A673 (cell line): ENCODE data around the gene GARRE1. TPM values are rescaled to one million over a fixed set of nuclear protein-coding genes. Genes with fewer than 3 reads are reported as not detected.

ENCODE experiments used
- BruUV-seq: library from RNA; stranded (reverse); fragments of 400-500 nt; replicated peaks from 2 replicates; lab custom pipeline; 2021; lab: Mats Ljungman, UMichigan
- CTCF ChIA-PET: fragments of 300-600 bp; sonication (Branson Sonifier 250); formaldehyde crosslinking; loops from one replicate; lab custom pipeline; 2022; ENCODE audit warnings: antibody characterized with exemption; lab: Charles Lee
- POLR2A ChIA-PET: fragments of 300-600 bp; sonication (Branson Sonifier 250); formaldehyde crosslinking; loops from one replicate; lab custom pipeline; 2022; ENCODE audit warnings: antibody characterized with exemption; ENCODE audit not compliant: low non-redundant PET; lab: Charles Lee
- DNase-seq: peaks from one replicate; pipeline ENCODE4 v3.0.0-alpha.2; 2015; ENCODE audit warnings: low spot score
- H3K27ac ChIP-seq: fragments of 200-600 bp; sonication (generic); 2 replicates; pipeline ENCODE4 v1.5.1; 2016; ENCODE audit warnings: mixed run types, low read depth, mild to moderate bottlenecking, mixed read lengths, antibody characterized with exemption, low read length; ENCODE audit not compliant: poor library complexity, severe bottlenecking
- H3K27me3 ChIP-seq: fragments of 200-600 bp; sonication (generic); replicated peaks from 2 replicates; pipeline ENCODE4 v1.6.1; 2017; ENCODE audit warnings: mixed run types, low read depth, mild to moderate bottlenecking, mixed read lengths, antibody characterized with exemption, low read length; ENCODE audit not compliant: insufficient read depth, poor library complexity
- H3K36me3 ChIP-seq: fragments of 200-600 bp; sonication (generic); 2 replicates; pipeline ENCODE4 v1.6.1; 2016; ENCODE audit warnings: mixed run types, mild to moderate bottlenecking, mixed read lengths, antibody characterized with exemption, low read length; ENCODE audit not compliant: insufficient read depth, poor library complexity, severe bottlenecking
- H3K4me1 ChIP-seq: fragments of 200-600 bp; sonication (generic); 2 replicates; pipeline ENCODE4 v1.6.1; 2017; ENCODE audit warnings: mixed run types, mild to moderate bottlenecking, mixed read lengths, antibody characterized with exemption, low read length; ENCODE audit not compliant: insufficient read depth, poor library complexity, severe bottlenecking
- H3K4me3 ChIP-seq: fragments of 200-600 bp; sonication (generic); 2 replicates; pipeline ENCODE4 v1.5.1; 2016; ENCODE audit warnings: low read depth, mixed run types, mild to moderate bottlenecking, mixed read lengths, low read length; ENCODE audit not compliant: poor library complexity, severe bottlenecking
- H3K9me3 ChIP-seq: fragments of 200-600 bp; sonication (generic); 2 replicates; pipeline ENCODE4 v1.6.1; 2016; ENCODE audit warnings: mixed run types, low read depth, mild to moderate bottlenecking, mixed read lengths, antibody characterized with exemption, low read length; ENCODE audit not compliant: poor library complexity, severe bottlenecking
- CTCF ChIP-seq: fragments of 300-800, 200-600 bp; sonication (generic); conservative IDR thresholded peaks from 2 replicates; pipeline ENCODE4 v1.5.1; 2017; ENCODE audit warnings: low read depth, mild to moderate bottlenecking, antibody characterized with exemption, low read length, moderate library complexity, mixed read lengths
- EZH2 ChIP-seq: fragments of 200-600 bp; sonication (generic); IDR thresholded peaks from 2 replicates; pipeline ENCODE4 v1.6.1; 2017; ENCODE audit warnings: borderline replicate concordance, low read depth, mild to moderate bottlenecking, mixed read lengths, antibody characterized with exemption, low read length; ENCODE audit not compliant: poor library complexity, severe bottlenecking
- intact Hi-C: fragments of 100-400 bp; cut with micrococcal nuclease; formaldehyde crosslinking; loops from one replicate; pipeline ENCODE4 v1.10.0; 2022; ENCODE audit not compliant: unreplicated experiment
- total RNA-seq: library from RNA; stranded (reverse); gene quantifications from 2 replicates; pipeline ENCODE4 v1.2.3, GENCODE V29; 2021

GARRE1 gene
- total RNA-seq, 1 experiment from 2014 or later = 21.0 TPM

- TSS peak; percentile 51 for BruUV-seq
- peak overlapping the region; percentile 84 for H3K27ac ChIP-seq
These were observed 1.2 kb downstream of the GARRE1 start for GRCh38 chr19:34255546-34255945.

GRCh38 chr19:34256835-34257558 is 2.6 kb downstream of the GARRE1 start:
- H3K4me1 ChIP-seq = peaks cover 37% of the 10 kb centered on the region
- BruUV-seq = TSS peak; percentile 18
- intact Hi-C loops = loop anchor here (5.0 kb wide), 1 partner anchor 80 kb away; no protein-coding TSS in a partner anchor

More at GRCh38 chr19:34255546-34255945, 1.2 kb downstream of the GARRE1 start:
- Histone ChIP-seq H3K9me3 (no peaks in the 10 kb centered on the region), H3K4me3 (peak overlapping the region; percentile 93), H3K36me3 (no peaks in the 10 kb centered on the region), H3K27me3 (no peaks in the 10 kb centered on the region), H3K4me1 (peaks cover 23% of the 10 kb centered on the region)
- no peak for DNase-seq
- ChIA-PET CTCF (no interaction called here), POLR2A (no interaction called here)
- intact Hi-C loops = loop anchor here (5.0 kb wide), 1 partner anchor 82 kb away; no protein-coding TSS in a partner anchor
- TF ChIP-seq CTCF (no peak), EZH2 (no peak)

GRCh38 chr19:34257559-34257924 is 3.2 kb downstream of the GARRE1 start:
- H3K27ac ChIP-seq = no peak overlapping the region
- H3K9me3 ChIP-seq = no peaks in the 10 kb centered on the region
- no peak for TF ChIP-seq CTCF
- ChIA-PET CTCF (interaction anchor here (0.6 kb wide), 1 partner anchor 55 kb away, joined by 3 read pairs; no protein-coding TSS in a partner anchor), POLR2A (interaction anchor here (0.5 kb wide), 1 partner anchor 44 kb away, joined by 28 read pairs; no protein-coding TSS in a partner anchor)
- no peak for DNase-seq
- intact Hi-C loops = loop anchor here (5.0 kb wide), 1 partner anchor 80 kb away; no protein-coding TSS in a partner anchor
- BruUV-seq = no TSS peak
- no peaks in the 10 kb centered on the region for H3K27me3 ChIP-seq
- H3K4me1 ChIP-seq = peaks cover 38% of the 10 kb centered on the region
- H3K4me3 ChIP-seq = no peak overlapping the region
- H3K36me3 ChIP-seq = no peaks in the 10 kb centered on the region

More at GRCh38 chr19:34256835-34257558, 2.6 kb downstream of the GARRE1 start:
- ChIA-PET CTCF (no interaction called here), POLR2A (no interaction called here)
- Histone ChIP-seq H3K9me3 (no peaks in the 10 kb centered on the region), H3K4me3 (no peak overlapping the region), H3K27me3 (no peaks in the 10 kb centered on the region), H3K27ac (no peak overlapping the region), H3K36me3 (no peaks in the 10 kb centered on the region)
- TF ChIP-seq EZH2 = no peak
- no peak for TF ChIP-seq CTCF
- DNase-seq = no peak
